GM19238 (cell line): Measurements from ENCODE around the gene SND1.

Source experiments
- DNase-seq: peaks from one replicate; pipeline ENCODE4 v3.0.0; 2011; ENCODE audit warnings: low spot score; ENCODE audit not compliant: insufficient read length

Gene SND1

DNA sequence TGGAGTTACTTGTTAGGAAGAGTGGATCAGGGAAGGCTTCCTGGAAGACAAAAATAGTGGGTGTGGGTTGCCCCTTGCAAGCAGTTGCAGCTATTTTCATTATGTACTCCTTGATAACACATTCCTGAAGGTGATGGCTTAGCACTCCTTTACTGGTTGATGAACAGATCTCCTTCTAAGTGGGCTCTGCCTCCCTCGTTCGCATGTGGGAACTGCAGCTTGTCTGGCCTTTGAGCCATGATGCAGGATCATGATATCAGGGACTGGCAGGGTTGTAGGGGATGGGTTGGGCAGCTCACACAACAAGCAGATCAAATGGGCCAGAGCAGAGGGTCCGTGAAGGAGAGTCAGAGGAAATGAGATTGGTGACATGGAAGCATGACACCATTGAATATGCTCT is 408.0 kb downstream of the SND1 start:
- DNase-seq = no peak

DNA sequence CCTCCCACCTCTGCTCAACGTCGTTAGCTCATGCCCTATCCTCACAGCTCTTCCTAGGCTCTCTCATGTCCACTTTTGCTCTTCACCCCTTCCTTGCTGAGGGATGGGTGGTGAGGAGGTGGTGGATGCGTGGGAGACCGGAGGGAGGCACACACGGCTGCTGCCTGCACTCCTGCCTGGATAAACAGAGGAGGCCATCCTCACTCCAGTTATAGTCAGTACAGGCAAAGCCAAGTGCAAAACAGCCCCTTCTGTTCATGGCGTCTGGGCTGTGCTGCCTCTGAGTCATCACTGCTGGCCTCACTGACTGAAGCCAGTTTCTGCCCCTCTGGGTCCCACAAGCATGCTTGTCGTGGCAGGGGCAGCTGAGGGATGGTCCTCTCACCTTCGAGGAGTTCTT is 411.1 kb downstream of the SND1 start:
- no peak for DNase-seq

DNA sequence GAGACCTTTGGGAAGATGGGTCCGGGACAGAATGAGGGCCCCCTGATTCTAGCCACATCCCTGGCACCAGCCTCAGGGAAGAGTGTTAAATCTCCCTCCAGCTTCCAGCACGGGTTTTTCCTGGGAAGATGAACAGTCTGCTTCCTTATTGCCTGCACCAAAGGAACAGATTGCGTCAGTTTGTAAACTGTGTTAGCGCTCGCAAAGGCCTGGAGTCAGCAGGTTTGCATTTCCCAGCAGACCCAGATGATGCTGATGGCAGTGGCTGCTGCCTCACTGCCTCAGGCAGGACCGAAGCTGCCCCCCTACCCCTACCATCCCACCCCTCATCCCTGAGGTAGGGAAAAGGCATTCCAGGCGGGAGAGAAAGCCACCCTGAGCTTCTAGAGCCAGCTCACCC is 413.9 kb downstream of the SND1 start:
- no peak for DNase-seq

- DNase-seq = no peak
Observed at GRCh38 chr7:128066395-128066794, 414.4 kb downstream of the SND1 start.

GRCh38 chr7:128066858-128067257 is 414.9 kb downstream of the SND1 start:
- no peak for DNase-seq

DNA sequence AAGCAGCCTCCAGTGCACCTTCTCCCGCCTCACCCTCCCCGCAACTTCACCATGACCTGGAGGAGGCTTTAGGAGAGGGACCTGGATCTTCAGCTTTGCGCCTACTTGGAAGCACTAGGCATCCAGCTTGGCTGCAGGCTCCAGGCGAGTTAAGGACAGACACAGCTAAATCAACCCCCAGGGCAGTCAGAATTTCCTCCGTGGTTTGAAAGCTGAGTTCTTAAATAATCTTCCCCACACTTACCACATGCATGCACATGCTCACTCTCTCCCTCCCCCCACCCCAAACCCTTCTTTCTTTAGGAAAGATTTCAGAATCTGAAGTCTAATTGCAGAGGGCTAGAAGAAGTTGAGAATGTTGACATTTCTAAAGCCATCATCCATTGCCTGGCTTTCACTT is 416.0 kb downstream of the SND1 start:
- no peak for DNase-seq

DNA sequence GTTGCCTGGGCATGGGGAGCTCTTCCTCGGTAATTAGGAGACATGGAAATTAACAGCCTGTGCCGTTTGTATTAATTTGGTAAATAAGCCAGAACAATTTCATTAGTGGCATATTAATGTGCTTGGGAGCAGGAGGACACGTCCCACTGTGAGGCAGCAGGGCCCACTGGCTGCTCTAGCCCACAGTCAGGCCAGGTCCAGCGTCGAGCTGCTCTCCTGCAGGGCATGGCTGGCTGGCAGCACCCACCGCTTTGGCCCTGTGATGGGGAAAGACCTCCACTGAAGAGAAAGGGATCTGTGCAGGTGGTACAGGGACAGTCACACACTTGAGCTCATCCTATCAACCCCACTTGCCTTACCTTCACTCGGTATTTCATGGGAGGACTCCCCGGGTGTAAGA is 416.8 kb downstream of the SND1 start:
- DNase-seq = no peak

DNA sequence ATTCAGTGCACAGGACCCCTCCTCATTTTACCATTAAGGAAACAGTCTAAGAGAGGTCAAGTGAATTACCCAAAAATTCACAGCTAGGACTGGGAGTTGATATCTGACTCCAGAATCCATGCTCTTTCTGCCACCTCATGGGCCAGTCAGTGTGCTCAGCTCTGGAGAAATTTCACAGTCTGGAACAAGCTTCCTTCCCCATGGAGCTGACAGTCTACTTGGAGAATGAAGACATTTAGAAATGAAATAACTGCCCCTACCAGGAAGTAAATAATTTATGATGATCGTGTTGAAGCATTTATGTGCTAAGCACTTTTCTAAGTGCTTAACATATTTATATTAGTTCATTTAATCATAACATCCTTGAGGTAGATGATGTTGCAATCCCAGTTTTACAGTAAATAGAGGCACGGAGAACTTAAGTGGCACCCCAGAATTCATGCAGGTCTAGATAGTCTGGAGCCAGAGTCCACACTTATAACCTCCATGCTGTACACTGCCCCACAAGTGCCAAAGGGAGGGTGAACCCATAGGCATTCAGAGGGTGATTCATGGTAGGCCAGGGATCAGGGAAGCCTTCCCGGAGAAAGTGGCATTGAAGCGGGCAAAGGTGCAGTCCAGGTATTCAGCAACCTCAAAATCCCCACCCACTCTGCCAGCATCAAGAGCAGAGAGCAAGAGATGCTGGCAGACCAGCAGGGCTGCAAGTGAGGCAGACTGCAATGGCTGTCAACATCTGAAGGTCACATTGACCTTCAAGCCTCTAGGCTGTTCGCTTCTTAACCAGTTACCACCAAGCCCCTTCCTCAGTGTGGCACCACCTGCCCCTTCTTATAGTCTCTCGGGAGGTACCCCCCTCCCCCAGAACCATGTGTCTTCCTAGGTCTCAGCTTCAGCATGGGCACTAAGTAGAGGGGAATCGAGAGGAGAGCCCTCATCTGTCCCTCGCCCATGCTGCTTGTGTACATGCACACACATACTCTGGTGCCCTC is 417.7 kb downstream of the SND1 start:
- DNase-seq = no peak

GRCh38 chr7:128071376-128071775 is 419.4 kb downstream of the SND1 start:
- no peak for DNase-seq

GRCh38 chr7:128071801-128072200 is 419.8 kb downstream of the SND1 start:
- DNase-seq = no peak

- no peak for DNase-seq
Observed at GRCh38 chr7:128073671-128074310, 421.8 kb downstream of the SND1 start.

GRCh38 chr7:128074336-128074735 is 422.3 kb downstream of the SND1 start:
- no peak for DNase-seq

DNA sequence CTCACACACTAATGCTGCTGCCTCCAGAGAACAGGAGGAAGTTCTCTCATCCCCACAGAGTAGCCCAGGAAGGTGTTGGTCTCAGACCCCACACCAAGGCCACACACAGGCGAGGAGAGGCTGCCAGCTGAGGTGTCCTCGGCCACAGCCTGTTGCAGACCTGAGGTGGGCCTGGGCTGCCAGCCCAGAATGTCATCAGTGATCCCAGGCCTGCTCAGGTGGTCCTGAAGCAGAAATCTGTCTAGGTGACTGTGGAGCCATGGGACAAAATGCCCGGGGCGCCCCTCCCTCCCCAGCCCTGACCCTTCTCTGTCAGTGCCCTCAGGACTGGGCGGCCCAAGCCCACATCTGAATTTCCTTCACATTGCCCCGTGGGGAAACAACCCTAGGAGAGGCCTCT is 422.7 kb downstream of the SND1 start:
- no peak for DNase-seq

DNA sequence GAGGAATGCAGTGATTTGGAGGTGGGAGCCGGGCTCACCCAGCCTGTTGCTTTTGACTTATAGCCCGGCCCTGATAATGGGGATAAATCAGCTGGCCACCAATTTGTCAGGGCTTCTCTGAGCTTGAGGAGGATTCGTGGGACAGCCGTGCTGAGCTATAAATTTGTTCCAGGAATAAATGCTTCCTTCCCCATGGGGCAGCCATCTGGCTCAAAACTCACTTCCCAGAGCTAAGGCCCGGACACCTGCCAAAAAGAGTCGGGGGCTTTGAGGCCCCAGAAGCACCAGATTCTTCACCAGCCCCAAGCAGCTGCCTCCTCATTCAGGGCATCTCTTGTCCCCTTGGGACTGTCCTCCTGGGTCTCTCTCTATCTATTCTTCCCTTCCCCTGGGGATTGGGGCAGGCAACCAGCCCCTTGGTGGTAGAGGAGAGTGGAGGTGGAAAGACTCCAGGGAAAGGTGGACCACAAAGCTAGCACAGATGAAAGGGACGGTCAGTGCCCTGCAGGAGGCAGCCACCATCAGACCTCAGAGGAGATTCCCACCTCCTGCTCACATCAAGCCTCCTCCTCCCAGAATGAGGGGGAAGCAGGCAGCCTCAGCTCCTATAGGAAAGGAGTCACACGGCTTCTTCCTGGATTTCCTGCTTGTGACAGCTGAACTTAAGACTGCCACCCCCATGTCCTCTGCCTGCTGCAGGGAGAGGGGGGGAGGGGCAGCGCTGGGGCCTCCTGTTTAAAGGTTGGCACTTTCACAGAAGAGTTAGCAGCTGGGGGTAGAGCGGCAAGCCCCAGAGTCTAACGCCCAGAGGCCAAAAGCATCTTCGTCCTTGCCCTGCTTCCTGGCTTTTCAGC is 423.5 kb downstream of the SND1 start:
- no peak for DNase-seq

DNA sequence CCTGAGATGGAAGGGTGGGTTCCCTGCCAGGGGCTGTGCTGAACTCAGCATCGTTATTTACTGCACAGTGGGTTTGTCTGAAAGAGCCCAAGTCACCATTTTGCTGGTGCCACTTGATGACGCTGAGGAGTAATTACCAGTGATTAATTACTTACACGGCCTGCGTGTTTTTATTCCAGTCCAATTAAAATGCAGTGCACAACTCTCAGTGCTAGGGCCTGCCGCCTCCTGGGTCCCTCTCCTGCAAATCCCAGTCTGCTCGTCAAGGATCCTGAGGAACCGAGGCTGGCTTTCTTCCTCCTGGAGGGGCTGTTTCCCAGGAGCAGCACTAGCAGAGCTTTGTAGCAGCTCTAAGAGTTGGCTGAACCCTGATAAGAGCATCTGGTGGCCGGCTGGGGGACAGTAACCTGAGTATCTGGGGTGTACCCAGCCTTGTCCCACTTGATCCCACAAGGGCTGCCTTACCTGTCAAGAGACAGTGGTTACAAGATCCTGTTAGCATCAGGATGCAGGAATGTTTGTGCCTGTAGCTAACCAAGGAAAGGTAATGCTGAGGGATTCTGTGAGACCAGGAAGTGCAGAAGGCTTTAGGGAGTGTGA is 424.3 kb downstream of the SND1 start:
- DNase-seq = no peak

DNA sequence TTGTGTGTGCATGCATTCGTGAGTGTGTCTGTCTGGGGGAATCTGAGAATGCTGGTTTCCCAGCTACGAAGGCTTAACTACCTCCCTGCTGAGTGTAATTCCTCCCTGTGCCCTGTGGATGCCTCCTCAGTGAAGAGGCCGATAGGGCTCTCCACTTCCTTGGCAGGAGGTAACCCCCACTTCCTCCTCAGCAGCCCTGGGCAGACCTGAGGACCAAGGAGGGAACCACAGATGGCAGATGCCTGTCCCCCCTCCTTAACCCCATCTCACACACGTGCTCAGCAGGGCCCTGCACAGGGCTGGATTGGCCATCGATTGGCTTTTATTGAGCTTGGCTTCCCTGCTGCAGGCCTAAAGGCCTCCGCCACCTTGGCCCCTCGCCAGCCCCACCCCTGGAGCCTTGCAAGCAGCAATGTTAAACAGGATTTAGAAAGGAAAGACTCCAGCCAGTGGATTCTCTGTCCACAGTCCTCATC is 424.8 kb downstream of the SND1 start:
- no peak for DNase-seq

DNA sequence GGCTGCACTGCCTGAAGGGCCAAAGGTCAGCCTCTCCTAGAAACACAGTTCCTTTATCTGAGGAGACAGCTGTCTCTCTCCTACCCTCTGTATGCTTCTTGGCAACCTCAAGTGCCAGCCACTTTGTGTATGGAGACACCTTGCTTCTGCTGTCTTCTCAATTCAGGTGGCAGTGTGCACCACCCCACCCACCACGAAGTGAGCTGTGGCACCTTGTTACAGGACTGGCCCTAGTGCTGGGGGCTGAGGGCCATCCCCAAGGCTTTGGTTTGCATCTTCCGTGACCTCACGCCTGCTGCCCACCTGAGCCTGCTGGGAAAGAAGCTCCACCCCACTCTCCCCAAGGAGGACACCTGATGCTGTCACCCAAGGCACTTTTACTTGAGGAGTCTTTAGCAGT is 426.3 kb downstream of the SND1 start:
- no peak for DNase-seq

DNA sequence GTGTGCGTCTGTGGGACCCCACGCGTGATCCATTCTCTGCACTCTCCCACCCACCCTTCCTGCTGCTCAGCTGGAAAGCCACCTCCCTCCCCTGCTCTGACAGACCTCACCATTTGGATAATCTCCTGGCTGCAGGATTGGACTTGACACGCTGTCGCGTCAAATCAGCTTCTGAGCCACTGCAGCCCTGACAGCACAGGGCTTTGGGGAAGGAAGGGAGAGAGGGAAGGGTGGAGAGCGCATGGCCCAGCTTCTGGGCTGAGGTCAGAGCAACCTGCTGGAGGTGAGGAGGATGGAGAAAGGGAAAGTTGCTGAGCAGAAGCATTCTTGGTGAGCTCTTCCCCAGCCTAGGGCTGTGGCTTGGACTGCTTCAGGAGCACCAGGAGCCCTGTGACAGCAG is 428.2 kb downstream of the SND1 start:
- no peak for DNase-seq

GRCh38 chr7:128081351-128081750 is 429.4 kb downstream of the SND1 start:
- no peak for DNase-seq

DNA sequence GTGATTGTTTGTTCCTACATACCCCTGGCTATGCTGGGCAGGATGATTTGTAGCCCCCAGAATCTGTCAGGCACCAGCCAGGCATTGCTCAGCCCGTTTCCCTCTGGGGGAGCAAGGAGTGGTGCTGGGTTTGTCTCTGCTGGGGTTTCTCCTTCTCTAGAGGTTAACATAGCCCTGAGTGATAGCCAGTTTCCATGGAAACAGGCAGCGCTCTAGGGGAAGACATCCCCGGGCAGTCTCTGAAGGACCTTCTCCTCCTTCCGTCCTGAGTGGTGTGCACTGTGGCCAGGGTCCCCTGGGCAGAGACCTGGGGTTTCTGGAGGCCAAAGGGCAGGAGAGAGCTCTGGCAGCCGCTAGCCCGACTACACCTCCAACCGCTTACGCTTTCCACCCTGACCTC is 429.8 kb downstream of the SND1 start:
- DNase-seq = no peak

DNA sequence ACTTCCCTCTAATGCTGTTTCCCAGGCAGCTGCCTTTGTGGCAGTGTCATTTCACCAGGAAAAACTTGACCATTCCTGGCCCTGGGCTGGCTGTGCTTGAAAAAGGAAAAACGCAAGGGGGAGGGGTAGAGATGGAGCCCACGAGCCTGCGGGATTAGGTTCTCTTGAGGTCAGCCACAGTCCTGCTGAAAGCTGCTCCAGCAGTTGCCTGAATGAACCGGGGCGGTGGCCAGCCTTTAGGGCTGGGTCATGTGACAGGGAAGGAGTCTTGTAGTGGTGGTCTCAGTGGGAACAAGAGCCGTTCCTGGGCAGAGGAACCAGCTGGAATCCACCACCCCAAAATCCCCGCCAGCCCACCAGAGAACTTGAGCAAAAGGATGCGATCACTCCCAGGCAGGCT is 430.4 kb downstream of the SND1 start:
- DNase-seq = no peak
